Motor neuron (in vitro differentiated cells): ENCODE results near the gene RPL22. TPM values are rescaled to one million over a fixed set of nuclear protein-coding genes. Genes with fewer than 3 reads are reported as not detected.

ENCODE experiments used
- ATAC-seq, 8 experiments: fragments of 200-7000 bp; cut with Tn5 transposase; replicated peaks in 6 of 8; 2 replicates each; pipeline ENCODE4 v1.8.0; 2021; ENCODE audit warnings: mild to moderate bottlenecking in 8 of 8, moderate library complexity in 8 of 8
- H3K27ac ChIP-seq, 2 donors: fragments of 250-450 bp; sonication (Bioruptor Pico); 2 replicates each; pipeline ENCODE4 v1.9.0; 2021; ENCODE audit warnings: antibody characterized with exemption in 2 of 2, mild to moderate bottlenecking in 2 of 2, moderate library complexity in 1 of 2
- H3K4me1 ChIP-seq, 2 donors: fragments of 250-450 bp; sonication (Bioruptor Pico); replicated peaks in 1 of 2; 2 replicates each; pipeline ENCODE4 v1.6.1; 2021; ENCODE audit warnings: antibody characterized with exemption in 2 of 2, mild to moderate bottlenecking in 2 of 2, moderate library complexity in 1 of 2
- H3K4me3 ChIP-seq, 5 donors: fragments of 250-450 bp; sonication (Bioruptor Pico); 2 replicates each; pipeline ENCODE4 v1.9.0; 2021; ENCODE audit warnings: antibody characterized with exemption in 5 of 5, mild to moderate bottlenecking in 5 of 5, moderate library complexity in 4 of 5
- WGBS, 10 experiments: fragments of 450-650 bp; shearing (Covaris generic); methylation state at CpG; one replicate each; pipeline ENCODE4 v1.0.0; 2022; 5-methylcytosine and 5-hydroxymethylcytosine counted together
- in situ Hi-C, 9 experiments: fragments of 400-800 bp; cut with MboI; loops; one replicate each; pipeline ENCODE4 v1.15.0; 2021; ENCODE audit warnings: low sequenced_read_pairs in 9 of 9, low pct_unique_long_range_greater_than_20kb in 2 of 9; ENCODE audit not compliant: unreplicated experiment in 9 of 9
- total RNA-seq, 8 experiments: library from RNA; unstranded; fragments of 300-600 nt; gene quantifications; 2 replicates each; pipeline versions ENCODE4 v1.2.3 to v1.2.4, GENCODE V29; 2022

The RPL22 gene
- total RNA-seq, 8 experiments from 2014 or later = 340 to 786 (median 466) TPM

DNA sequence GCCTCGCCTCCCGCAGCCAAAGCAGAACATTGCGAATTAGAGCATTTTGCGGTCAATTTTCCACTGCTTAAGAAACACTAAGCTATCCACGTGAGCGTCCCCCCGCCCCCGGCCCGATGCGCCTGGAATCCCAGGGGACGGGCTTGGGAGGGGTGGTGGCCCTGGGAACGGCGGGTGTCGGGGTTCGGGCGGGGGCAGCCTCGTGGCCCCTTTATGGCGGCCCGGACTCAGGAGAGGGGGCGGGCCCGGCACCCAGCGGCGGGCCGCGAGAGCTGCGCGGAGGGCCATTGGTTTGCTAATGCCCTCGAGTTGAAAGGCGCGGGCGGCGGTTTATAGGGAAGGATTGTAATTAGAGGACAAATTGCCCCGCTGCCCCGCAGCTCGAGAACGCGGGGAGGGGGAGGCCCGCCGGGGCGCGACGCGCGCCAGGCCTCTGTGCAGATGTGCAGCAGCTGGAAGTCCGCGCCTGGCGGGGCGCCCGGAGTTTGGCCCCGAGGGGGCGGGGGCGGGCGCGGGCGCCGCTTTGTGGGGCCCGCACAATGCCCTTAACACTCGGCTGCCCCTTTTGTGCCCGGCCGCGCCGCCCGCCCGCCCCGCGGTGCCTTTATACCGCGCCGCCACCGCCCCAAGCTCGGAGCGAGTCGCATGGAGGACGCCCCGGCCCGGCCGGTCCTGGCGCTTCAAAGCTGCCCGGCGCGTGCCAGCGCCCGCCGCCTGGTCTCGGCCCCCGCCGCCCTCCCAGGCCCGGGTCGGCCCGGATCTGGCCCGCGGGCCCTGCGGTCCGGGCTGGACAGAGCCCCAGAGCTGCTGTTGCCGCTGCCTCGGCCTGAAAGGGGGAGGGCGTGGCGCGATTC is 42.7 kb upstream of the RPL22 start:
- in situ Hi-C loops = loop anchor here in 5 of 9 experiments (10.0 to 25.0 kb wide), 5 partner anchors 95 to 245 kb away; partner anchors contain the start of gene PLEKHG5 (in 1 of the 5)

DNA sequence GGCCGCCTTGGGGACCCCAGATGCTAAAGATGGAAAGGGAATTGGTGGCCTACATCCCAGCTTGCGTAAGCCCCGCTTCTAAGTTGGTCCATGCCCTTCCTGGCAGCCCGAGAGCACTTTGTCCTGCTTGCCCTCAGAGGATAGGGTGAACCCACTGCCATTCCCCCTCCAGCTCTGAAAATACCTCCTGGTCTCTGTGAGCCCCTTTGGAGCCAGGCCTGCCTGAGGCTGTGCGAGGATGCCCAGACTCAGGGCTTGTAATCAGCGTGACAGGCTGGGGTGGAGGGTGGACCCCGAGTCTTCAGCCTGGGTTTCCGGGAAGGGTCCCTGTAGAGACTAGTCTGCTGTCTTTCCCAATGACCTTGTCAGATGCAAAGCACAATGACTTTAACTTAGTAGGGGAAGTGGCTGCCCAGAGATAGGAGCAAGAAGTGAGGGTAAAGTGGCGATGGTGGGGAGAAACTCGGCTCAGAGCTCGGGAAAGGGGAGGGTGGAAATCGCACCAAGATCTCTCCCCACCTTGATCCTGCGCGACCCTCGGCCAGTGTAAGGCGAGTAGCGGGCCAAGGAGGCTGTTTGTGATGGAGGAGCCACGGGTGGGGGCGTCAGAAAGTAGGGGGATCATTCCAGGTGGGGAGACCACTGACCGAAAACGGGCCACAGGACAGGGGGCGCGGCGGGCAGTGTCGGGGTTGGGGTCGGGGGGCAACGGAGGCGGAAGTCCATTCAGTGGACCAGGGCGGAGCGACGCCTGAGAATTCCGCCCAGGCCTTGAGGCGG is 41.9 kb upstream of the RPL22 start:
- Histone ChIP-seq H3K4me3 (peak overlapping the region in 1 of 5 donors; percentile 11), H3K27ac (no peak overlapping the region), H3K4me1 (peaks cover 55 to 61% of the 10 kb centered on the region in 2 donors)
- 20 to 75% (median 30%) methylated on average over 1 to 10 of the region's 33 CpGs; no CpG with 5 or more reads in 4 of the 10 experiments for WGBS, 10 experiments
- ATAC-seq = no peak
- in situ Hi-C loops = loop anchor here in 5 of 9 experiments (10.0 to 25.0 kb wide), 5 partner anchors 96 to 246 kb away; partner anchors contain the start of gene PLEKHG5 (in 1 of the 5)

More for the DNA sequence above, 42.7 kb upstream of the RPL22 start:
- ATAC-seq = peak in 4 of 8 experiments; percentile 1 to 8 (median 4)
- Histone ChIP-seq H3K27ac (no peak overlapping the region), H3K4me3 (peak overlapping the region in 2 of 5 donors; percentile 10 to 11), H3K4me1 (peaks cover 61 to 62% of the 10 kb centered on the region in 2 donors)
- 0% methylated on average over 5 of the region's 99 CpGs; no CpG with 5 or more reads in 9 of the 10 experiments for WGBS, 10 experiments

DNA sequence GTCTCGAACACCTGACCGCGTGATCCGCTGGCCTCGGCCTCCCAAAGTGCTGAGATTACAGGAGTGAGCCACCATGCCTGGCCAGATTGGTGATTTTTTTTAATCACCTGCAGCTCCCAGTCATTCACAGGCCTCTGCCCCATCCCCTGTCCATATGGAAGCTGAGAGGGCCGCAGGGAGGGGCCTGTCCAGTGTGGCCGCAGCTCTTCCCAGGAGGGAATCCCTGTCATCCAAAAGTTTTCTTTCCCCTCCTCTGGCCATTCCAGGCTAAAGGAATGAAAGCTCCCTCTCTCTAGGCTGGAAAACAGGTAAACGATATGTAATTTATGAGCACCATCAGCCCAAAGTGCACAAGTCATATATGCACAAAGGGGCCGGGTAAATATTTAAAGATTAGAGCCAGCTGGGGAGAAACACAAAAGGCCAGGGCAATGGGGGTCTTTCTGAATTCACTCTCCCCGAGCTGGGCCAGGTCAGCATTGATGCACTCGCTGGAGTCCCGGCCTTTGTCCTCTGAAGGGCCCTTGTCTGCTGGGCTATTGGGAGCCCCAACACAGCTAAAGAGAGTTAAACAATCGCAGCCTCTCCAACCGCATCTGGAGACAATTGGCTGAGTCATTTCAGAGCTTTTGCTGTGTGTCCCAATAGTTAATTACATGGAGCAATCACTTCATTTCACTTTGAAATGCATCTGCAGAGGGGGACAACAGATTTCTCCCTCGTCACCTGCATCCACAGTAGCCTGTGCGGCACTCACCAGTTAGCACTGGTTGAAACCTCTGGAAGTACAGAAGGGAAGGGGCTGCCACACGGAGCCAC is 40.8 kb upstream of the RPL22 start:
- H3K4me3 ChIP-seq = no peak overlapping the region

DNA sequence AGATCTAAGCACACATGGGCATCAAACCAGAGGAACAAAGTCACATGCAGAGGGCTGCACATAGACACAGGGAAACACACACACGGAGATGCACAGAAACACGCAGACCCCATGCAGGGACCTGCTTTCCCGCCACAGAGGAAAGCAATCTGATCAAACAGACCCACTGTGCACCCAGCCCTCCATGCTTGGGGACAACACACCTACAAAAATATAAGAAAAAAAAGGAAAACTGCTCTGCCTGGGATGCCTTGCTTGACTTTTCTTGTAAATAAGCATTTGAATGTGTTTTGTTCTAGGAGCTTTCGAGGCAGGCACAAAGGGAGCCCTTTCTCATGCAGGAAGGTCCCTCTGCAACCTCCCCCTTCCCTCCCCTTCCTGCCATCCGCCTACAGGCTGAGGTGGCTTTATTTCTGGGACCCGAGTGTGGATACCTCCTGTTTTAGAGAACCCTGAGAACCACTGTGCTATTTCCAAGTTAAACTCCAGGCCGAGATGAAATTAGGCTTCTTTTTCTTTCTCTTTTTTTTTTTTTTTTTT is 39.9 kb upstream of the RPL22 start:
- Histone ChIP-seq H3K27ac (peak overlapping the region; percentile 45 to 46), H3K4me1 (peaks cover 58 to 59% of the 10 kb centered on the region in 2 donors), H3K4me3 (no peak overlapping the region)
- 7 to 82% (median 13%) methylated on average over 2 to 7 of the region's 7 CpGs; no CpG with 5 or more reads in 1 of the 10 experiments for WGBS, 10 experiments
- ATAC-seq = no peak
- in situ Hi-C loops = loop anchor here in 4 of 9 experiments (25.0 kb wide), 4 partner anchors 98 to 248 kb away; partner anchors contain the start of gene PLEKHG5 (in 1 of the 4)

More for the DNA sequence above, 40.8 kb upstream of the RPL22 start:
- peak overlapping the region; percentile 1 to 46 for H3K27ac ChIP-seq
- ATAC-seq = peak in 5 of 8 experiments; percentile 19 to 50 (median 25)
- 0 to 70% (median 16%) methylated on average over 2 to 16 of the region's 17 CpGs for WGBS, 10 experiments
- H3K4me1 ChIP-seq = peaks cover 55 to 58% of the 10 kb centered on the region in 2 donors
- in situ Hi-C loops = loop anchor here in 5 of 9 experiments (10.0 to 25.0 kb wide), 5 partner anchors 97 to 247 kb away; partner anchors contain the start of gene PLEKHG5 (in 1 of the 5)

DNA sequence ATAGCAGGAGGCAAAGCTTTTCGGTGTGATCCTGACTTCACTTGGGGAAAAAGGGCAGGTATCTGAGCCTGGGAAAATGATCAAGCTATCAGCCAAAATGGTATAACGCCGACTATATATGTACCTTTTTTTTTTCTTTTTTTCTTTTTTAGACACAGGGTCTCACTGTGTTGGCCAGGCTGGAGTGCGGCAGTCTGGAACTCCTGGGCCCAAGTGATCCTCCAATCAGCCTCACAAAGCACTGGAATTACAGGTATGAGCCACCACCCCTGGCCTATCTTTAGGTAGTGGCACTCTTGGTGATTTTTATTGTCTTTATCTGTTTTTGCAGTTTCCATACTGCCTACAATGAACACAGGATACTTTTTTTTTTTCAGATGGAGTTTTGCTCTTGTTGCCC is 37.7 kb upstream of the RPL22 start:
- WGBS, 10 experiments = 83 to 100% (median 96%) methylated on average over 2 to 4 of the region's 4 CpGs; no CpG with 5 or more reads in 1 of the 10 experiments
- in situ Hi-C loops = loop anchor here in 4 of 9 experiments (25.0 kb wide), 4 partner anchors 100 to 250 kb away; partner anchors contain the start of gene PLEKHG5 (in 1 of the 4)
- Histone ChIP-seq H3K4me3 (no peak overlapping the region), H3K4me1 (peaks cover 45% of the 10 kb centered on the region in 2 donors), H3K27ac (no peak overlapping the region)
- no peak for ATAC-seq

DNA sequence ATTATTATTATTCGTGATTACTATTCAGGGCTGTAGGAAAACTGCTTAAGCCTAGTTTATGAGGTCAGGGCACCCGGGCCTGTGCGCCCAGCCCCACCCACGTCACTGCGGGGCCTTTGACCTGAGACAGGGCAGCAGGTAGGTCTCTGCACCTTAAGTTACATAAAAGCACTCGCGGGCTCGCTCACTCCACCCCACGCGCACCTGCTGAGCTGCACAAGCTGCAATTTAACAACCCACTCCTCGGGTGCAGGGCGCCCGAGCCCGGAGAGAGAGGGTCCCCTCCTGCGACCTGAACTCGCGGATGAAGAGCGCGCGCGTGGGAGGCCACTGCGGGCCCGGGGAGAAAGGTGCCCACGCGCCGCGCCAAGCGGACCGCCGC is 35.9 kb upstream of the RPL22 start:
- peak in 3 of 8 experiments; percentile 5 to 7 (median 5) for ATAC-seq
- peak overlapping the region; percentile 71 to 94 (median 81) for H3K4me3 ChIP-seq
- H3K27ac ChIP-seq = peak overlapping the region; percentile 73 to 85
- WGBS, 10 experiments = 0 to 2% (median 1%) methylated on average over 1 to 15 of the region's 30 CpGs; no CpG with 5 or more reads in 4 of the 10 experiments
- peaks cover 27% of the 10 kb centered on the region in 2 donors for H3K4me1 ChIP-seq
- in situ Hi-C loops = loop anchor here in 4 of 9 experiments (25.0 kb wide), 4 partner anchors 102 to 252 kb away; partner anchors contain the start of gene PLEKHG5 (in 1 of the 4)

DNA sequence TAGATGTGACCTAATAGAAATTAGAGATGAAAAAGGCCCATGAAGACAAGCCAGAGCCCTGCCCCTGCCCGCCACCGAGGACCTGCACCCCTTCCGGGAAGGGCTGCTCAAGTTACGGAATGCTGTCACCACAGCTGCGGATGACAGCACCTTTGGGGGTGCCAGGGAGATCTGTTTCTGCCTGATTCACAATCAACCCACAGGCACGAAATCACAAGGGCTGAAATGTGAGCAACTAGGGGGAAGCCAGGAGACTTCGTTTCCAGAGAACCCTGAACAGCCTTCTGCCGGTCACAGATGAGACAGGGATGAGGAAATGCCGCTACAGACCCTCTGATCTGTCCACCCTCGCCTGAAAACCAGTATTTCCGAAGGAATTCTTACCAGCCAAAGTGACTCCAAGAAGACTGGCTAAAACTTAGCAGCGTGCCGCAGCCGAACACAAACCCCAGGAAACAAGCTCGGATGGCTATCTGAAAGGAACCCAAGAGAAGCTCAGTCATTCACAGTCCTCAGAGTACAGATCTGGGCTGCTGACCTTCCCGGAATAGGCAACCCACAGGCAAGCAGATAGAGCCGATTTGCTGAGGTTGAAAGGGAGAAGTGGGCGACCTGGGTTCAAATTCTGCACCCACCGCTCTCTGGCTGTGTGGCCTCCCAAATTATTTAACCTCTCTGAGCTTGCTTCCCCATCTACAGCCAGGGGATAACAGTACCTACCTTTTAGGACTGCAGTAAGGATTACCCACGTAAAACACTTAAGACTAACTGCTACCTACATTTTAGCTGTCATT is 35.3 kb upstream of the RPL22 start:
- H3K27ac ChIP-seq = no peak overlapping the region
- H3K4me3 ChIP-seq = peak overlapping the region; percentile 71 to 94 (median 81)
- ATAC-seq = peak in 3 of 8 experiments; percentile 1 to 42 (median 14)
- in situ Hi-C loops = loop anchor here in 4 of 9 experiments (25.0 kb wide), 4 partner anchors 103 to 253 kb away; partner anchors contain the start of gene PLEKHG5 (in 1 of the 4)
- H3K4me1 ChIP-seq = peaks cover 21% of the 10 kb centered on the region in 2 donors
- 10 to 51% (median 16%) methylated on average over 2 to 19 of the region's 20 CpGs; no CpG with 5 or more reads in 2 of the 10 experiments for WGBS, 10 experiments

DNA sequence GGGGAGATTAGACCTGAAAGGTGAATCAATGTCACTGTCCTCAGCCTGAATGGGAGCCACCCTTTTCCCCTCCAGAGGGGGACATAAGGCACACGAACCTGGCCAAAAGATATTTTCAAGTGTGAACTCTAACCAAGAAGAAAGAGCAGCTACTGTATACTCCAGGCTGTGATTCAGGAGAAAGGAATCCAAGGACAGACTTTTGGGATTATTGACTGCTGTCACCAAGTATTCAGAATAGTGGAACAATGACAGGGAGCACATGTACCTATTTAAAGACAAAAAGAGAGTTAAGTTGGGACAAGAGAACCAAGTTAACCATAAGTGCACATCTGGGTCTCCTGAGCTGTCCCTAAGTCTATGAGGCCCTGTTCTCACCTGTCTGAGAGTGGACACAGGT is 34.0 kb upstream of the RPL22 start:
- H3K4me1 ChIP-seq = peaks cover 9 to 10% of the 10 kb centered on the region in 2 donors
- no peak overlapping the region for H3K27ac ChIP-seq
- no peak overlapping the region for H3K4me3 ChIP-seq
- WGBS, 10 experiments = 0 to 88% (median 63%) methylated on average over 1 of the region's 1 CpG; no CpG with 5 or more reads in 3 of the 10 experiments
- no peak for ATAC-seq
- in situ Hi-C loops = loop anchor here in 4 of 9 experiments (25.0 kb wide), 4 partner anchors 104 to 254 kb away; partner anchors contain the start of gene PLEKHG5 (in 1 of the 4)

DNA sequence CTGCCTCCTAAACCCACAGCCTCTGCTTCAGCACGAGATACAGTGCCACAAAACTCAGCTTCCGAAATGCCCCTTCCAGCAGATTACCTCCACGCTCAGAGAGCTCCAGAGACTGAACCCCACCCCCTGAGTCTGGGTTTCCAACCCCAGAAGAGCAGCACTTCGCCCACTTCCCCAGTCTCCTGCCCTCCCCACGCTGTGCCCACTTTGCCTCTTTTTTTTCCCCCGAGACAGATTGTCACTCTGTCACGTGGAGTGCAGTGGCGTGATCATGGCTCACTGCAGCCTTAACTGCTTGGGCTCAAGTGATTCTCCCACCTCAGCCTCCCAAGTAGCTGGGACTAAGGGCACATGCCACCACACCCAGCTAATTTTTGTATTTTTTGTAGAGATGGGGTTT is 26.3 kb upstream of the RPL22 start:
- ATAC-seq = peak in 3 of 8 experiments; percentile 1 to 12 (median 7)
- WGBS, 10 experiments = 94 to 100% (median 100%) methylated on average over 2 to 6 of the region's 8 CpGs; no CpG with 5 or more reads in 6 of the 10 experiments
- Histone ChIP-seq H3K4me3 (no peak overlapping the region), H3K27ac (no peak overlapping the region), H3K4me1 (no peaks in the 10 kb centered on the region)
- in situ Hi-C loops = loop anchor here in 4 of 9 experiments (25.0 kb wide), 4 partner anchors 112 to 262 kb away; partner anchors contain the start of gene PLEKHG5 (in 1 of the 4)

DNA sequence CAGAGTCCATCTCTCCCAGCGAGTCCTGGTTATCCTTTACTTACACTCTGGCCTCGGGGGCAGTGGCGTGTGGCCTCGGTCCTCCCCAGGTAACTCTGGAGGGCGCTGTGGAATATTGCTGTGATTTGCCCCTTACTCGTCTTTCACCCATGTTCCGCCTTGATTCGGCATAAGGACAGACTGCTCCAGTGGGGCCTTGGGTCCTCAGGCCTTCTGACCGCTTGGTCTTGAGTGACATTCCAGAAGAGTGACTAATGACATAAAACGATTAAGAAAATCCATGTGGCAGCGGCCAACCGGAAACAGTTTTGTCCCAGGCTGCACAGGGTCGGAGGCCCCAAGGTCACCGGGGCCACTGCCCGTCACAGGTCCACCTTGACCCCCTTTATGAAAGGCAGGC is 25.3 kb upstream of the RPL22 start:
- 60 to 100% (median 86%) methylated on average over 1 to 15 of the region's 15 CpGs; no CpG with 5 or more reads in 3 of the 10 experiments for WGBS, 10 experiments
- peak in 6 of 8 experiments; percentile 1 to 25 (median 11) for ATAC-seq
- Histone ChIP-seq H3K27ac (no peak overlapping the region), H3K4me1 (no peaks in the 10 kb centered on the region), H3K4me3 (no peak overlapping the region)
- in situ Hi-C loops = loop anchor here in 4 of 9 experiments (25.0 kb wide), 4 partner anchors 113 to 263 kb away; partner anchors contain the start of gene PLEKHG5 (in 1 of the 4)
